Panc1 (cell line): ENCODE data around the gene UXS1.

Source experiments
- CTCF ChIP-seq: fragments of 450-650 bp; IDR thresholded peaks from 2 replicates; pipeline ENCODE4 v1.5.1; 2017; ENCODE audit warnings: mild to moderate bottlenecking
- POLR2AphosphoS5 ChIP-seq: IDR thresholded peaks from 2 replicates; pipeline ENCODE4 v1.6.1; 2012; ENCODE audit warnings: mild to moderate bottlenecking, low read depth, low read length, moderate library complexity
- SIN3A ChIP-seq: IDR thresholded peaks from 2 replicates; pipeline ENCODE4 v1.6.1; 2012; ENCODE audit warnings: low read depth, mild to moderate bottlenecking, low read length, moderate library complexity, borderline replicate concordance; ENCODE audit not compliant: insufficient read depth
- TCF7L2 ChIP-seq: IDR thresholded peaks from 2 replicates; pipeline ENCODE4 v1.6.1; 2011; ENCODE audit warnings: mild to moderate bottlenecking, low read depth, low read length, inconsistent platforms
- TF ChIP-seq, protein P1 (sequence below), 2 experiments: IDR thresholded peaks; 2 replicates each; pipeline ENCODE4 v1.6.1; 2011 to 2012; ENCODE audit warnings: low read depth in 2 of 2, control low read depth in 1 of 2, low read length in 1 of 2, mild to moderate bottlenecking in 1 of 2, moderate library complexity in 1 of 2; ENCODE audit not compliant: insufficient read depth in 1 of 2

GRCh38 chr2:106105151-106105922, 88.8 kb downstream of the UXS1 start:
- no peak for TF ChIP-seq CTCF
- TF ChIP-seq SIN3A: no peak
- TF ChIP-seq, protein P1, sequence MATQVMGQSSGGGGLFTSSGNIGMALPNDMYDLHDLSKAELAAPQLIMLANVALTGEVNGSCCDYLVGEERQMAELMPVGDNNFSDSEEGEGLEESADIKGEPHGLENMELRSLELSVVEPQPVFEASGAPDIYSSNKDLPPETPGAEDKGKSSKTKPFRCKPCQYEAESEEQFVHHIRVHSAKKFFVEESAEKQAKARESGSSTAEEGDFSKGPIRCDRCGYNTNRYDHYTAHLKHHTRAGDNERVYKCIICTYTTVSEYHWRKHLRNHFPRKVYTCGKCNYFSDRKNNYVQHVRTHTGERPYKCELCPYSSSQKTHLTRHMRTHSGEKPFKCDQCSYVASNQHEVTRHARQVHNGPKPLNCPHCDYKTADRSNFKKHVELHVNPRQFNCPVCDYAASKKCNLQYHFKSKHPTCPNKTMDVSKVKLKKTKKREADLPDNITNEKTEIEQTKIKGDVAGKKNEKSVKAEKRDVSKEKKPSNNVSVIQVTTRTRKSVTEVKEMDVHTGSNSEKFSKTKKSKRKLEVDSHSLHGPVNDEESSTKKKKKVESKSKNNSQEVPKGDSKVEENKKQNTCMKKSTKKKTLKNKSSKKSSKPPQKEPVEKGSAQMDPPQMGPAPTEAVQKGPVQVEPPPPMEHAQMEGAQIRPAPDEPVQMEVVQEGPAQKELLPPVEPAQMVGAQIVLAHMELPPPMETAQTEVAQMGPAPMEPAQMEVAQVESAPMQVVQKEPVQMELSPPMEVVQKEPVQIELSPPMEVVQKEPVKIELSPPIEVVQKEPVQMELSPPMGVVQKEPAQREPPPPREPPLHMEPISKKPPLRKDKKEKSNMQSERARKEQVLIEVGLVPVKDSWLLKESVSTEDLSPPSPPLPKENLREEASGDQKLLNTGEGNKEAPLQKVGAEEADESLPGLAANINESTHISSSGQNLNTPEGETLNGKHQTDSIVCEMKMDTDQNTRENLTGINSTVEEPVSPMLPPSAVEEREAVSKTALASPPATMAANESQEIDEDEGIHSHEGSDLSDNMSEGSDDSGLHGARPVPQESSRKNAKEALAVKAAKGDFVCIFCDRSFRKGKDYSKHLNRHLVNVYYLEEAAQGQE (IDR thresholded peaks at IDR 0.05; ENCODE audit: insufficient read depth in 1 of 2, low read depth in 2 of 2, low read length in 1 of 2): no peak
- no peak for TF ChIP-seq POLR2AphosphoS5
- no peak for TF ChIP-seq TCF7L2
